Parathyroid adenoma (tissue), 2 donors: ENCODE data around the gene SH3RF2.

Source experiments
- H2AFZ ChIP-seq: fragments of 300-600 bp; sonication (generic); one replicate; pipeline ENCODE4 v1.7.0; 2017; ENCODE audit warnings: antibody characterized with exemption, mild to moderate bottlenecking
- H3K27ac ChIP-seq: fragments of 300-600 bp; sonication (generic); one replicate; pipeline ENCODE4 v1.7.0; 2017
- H3K27me3 ChIP-seq: fragments of 300-600 bp; sonication (generic); one replicate; pipeline ENCODE4 v1.7.0; 2017; ENCODE audit warnings: low read length; ENCODE audit not compliant: control insufficient read depth, insufficient read depth
- H3K36me3 ChIP-seq: fragments of 300-600 bp; sonication (generic); one replicate; pipeline ENCODE4 v1.7.0; 2017; ENCODE audit warnings: low read length; ENCODE audit not compliant: control insufficient read depth, insufficient read depth
- H3K4me1 ChIP-seq: fragments of 300-600 bp; sonication (generic); one replicate; pipeline ENCODE4 v1.7.0; 2017; ENCODE audit warnings: control low read depth
- H3K4me2 ChIP-seq: fragments of 300-600 bp; sonication (generic); one replicate; pipeline ENCODE4 v1.7.0; 2017; ENCODE audit warnings: low read length
- H3K4me3 ChIP-seq: fragments of 300-600 bp; sonication (generic); one replicate; pipeline ENCODE4 v1.7.0; 2017; ENCODE audit warnings: low read depth, low read length
- H3K79me2 ChIP-seq: fragments of 300-600 bp; sonication (generic); one replicate; pipeline ENCODE4 v1.7.0; 2017; ENCODE audit warnings: control low read depth
- H3K9ac ChIP-seq: fragments of 300-600 bp; sonication (generic); one replicate; pipeline ENCODE4 v1.7.0; 2017; ENCODE audit warnings: mild to moderate bottlenecking
- H3K9me3 ChIP-seq: fragments of 300-600 bp; sonication (generic); one replicate; pipeline ENCODE4 v1.7.0; 2017; ENCODE audit warnings: low read length; ENCODE audit not compliant: control insufficient read depth
- CTCF ChIP-seq: fragments of 300-600 bp; sonication (generic); IDR thresholded peaks from one replicate; pipeline ENCODE4 v1.7.0; 2017; ENCODE audit warnings: antibody characterized with exemption, mild to moderate bottlenecking
- donor health status: primary hyperparathyroidism.

The SH3RF2 gene

GRCh38 chr5:145982572-145983318 is 46.4 kb downstream of the SH3RF2 start:
- TF ChIP-seq CTCF: no peak
- H3K27ac ChIP-seq: no peak overlapping the region
- no peaks in the 10 kb centered on the region for H3K9me3 ChIP-seq

DNA sequence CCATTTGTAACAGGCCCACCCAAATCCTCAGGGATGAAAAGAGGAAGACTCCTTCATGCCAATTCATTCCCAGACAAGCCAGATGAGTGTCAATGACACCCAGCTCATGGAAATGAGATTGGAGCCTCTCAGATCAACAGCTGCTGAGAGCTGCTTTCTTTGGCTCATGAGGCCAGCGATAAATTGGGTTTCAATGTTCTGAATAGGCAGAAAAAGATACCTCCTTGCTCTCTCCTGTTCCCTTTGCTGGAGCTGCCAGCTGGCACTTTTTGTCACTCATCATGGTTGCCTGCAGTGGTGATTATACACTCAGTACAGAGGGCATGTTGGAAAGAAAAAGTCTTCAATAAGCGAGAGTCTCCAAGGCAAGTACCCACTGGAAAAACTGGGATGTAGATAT is 47.1 kb downstream of the SH3RF2 start:
- Histone ChIP-seq H3K27ac (no peak overlapping the region), H3K9me3 (no peaks in the 10 kb centered on the region), H3K27me3 (no peaks in the 10 kb centered on the region), H3K4me3 (no peak overlapping the region), H3K4me2 (no peak overlapping the region), H3K4me1 (no peaks in the 10 kb centered on the region), H3K79me2 (no peaks in the 10 kb centered on the region), H3K36me3 (no peaks in the 10 kb centered on the region), H2AFZ (no peak overlapping the region), H3K9ac (no peak overlapping the region)
- TF ChIP-seq CTCF: no peak

More at GRCh38 chr5:145982572-145983318, 46.4 kb downstream of the SH3RF2 start:
- no peak overlapping the region for H2AFZ ChIP-seq
- H3K36me3 ChIP-seq: no peaks in the 10 kb centered on the region
- no peaks in the 10 kb centered on the region for H3K4me1 ChIP-seq
- no peaks in the 10 kb centered on the region for H3K79me2 ChIP-seq
- H3K27me3 ChIP-seq: no peaks in the 10 kb centered on the region
- no peak overlapping the region for H3K4me3 ChIP-seq
- H3K9ac ChIP-seq: no peak overlapping the region
- no peak overlapping the region for H3K4me2 ChIP-seq

DNA sequence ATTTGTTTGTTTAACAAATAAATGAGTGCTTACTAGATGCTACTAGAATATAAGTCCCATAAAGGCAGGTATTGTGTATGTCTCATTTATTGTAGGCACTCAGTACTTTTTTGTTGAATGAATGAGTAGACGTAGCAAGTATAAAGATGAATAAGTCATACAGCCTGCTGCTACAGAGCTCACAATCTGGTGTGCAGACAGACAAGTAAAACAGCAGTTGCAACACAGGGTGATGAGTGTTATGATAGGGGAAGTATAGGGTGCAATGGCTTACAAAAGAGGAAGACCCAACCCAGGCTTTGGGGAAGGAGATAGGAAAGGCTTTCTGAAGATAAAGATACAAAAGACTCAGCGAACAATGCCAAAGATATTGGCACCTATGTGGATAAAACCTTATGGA is 47.7 kb downstream of the SH3RF2 start:
- Histone ChIP-seq H2AFZ (no peak overlapping the region), H3K36me3 (no peaks in the 10 kb centered on the region), H3K9ac (no peak overlapping the region), H3K27me3 (no peaks in the 10 kb centered on the region), H3K4me1 (no peaks in the 10 kb centered on the region), H3K4me3 (no peak overlapping the region), H3K27ac (no peak overlapping the region), H3K4me2 (no peak overlapping the region), H3K9me3 (no peaks in the 10 kb centered on the region), H3K79me2 (no peaks in the 10 kb centered on the region)
- TF ChIP-seq CTCF: no peak

DNA sequence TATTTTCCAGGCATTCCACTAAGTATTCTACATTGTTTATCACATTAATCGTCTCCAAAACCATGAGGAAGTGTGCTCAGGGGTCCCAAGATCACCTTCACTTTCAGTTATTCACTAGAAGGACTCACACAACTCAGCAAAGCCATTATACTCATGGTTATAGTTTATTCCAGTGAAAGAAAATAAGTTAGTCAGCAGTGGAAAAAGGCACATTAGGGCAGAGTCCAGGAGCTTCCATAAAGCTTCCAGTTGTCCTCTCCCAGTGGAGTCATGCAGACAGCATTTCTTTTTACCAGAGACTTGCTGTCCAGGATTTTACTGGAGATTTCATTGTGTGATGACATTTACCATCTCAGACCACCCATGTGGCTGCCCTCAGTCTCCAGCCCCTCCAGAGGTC is 51.5 kb downstream of the SH3RF2 start:
- no peaks in the 10 kb centered on the region for H3K79me2 ChIP-seq
- H3K36me3 ChIP-seq: no peaks in the 10 kb centered on the region
- H2AFZ ChIP-seq: no peak overlapping the region
- no peak for TF ChIP-seq CTCF
- H3K9me3 ChIP-seq: no peaks in the 10 kb centered on the region
- H3K27ac ChIP-seq: no peak overlapping the region
- H3K9ac ChIP-seq: no peak overlapping the region
- H3K4me2 ChIP-seq: no peak overlapping the region
- H3K27me3 ChIP-seq: no peaks in the 10 kb centered on the region
- H3K4me1 ChIP-seq: no peaks in the 10 kb centered on the region
- H3K4me3 ChIP-seq: no peak overlapping the region

- no peak for TF ChIP-seq CTCF
- Histone ChIP-seq H3K4me3 (no peak overlapping the region), H2AFZ (no peak overlapping the region), H3K9ac (no peak overlapping the region), H3K27ac (no peak overlapping the region), H3K79me2 (no peaks in the 10 kb centered on the region), H3K36me3 (no peaks in the 10 kb centered on the region), H3K9me3 (no peaks in the 10 kb centered on the region), H3K4me1 (no peaks in the 10 kb centered on the region), H3K4me2 (no peak overlapping the region), H3K27me3 (no peaks in the 10 kb centered on the region)
Measured at GRCh38 chr5:145988993-145989392, 52.6 kb downstream of the SH3RF2 start.
